NCI-H146 treated with DMSO at 0.1 percent for 48 hours (cell line): ENCODE results near the gene MDN1.
A peak's percentile ranks its signal among the peaks of the same experiment; 100 is the strongest.
"Not testable (repeated sequence)": the region's sequence is repeated elsewhere in the genome, so short reads cannot be mapped to it uniquely, and the experiment has no call there.

ENCODE experiments used
- DNase-seq: peaks from one replicate; lab custom pipeline; 2025; ENCODE audit not compliant: unreplicated experiment; lab: John Stamatoyannopoulos, UW

MDN1 gene, protein sequence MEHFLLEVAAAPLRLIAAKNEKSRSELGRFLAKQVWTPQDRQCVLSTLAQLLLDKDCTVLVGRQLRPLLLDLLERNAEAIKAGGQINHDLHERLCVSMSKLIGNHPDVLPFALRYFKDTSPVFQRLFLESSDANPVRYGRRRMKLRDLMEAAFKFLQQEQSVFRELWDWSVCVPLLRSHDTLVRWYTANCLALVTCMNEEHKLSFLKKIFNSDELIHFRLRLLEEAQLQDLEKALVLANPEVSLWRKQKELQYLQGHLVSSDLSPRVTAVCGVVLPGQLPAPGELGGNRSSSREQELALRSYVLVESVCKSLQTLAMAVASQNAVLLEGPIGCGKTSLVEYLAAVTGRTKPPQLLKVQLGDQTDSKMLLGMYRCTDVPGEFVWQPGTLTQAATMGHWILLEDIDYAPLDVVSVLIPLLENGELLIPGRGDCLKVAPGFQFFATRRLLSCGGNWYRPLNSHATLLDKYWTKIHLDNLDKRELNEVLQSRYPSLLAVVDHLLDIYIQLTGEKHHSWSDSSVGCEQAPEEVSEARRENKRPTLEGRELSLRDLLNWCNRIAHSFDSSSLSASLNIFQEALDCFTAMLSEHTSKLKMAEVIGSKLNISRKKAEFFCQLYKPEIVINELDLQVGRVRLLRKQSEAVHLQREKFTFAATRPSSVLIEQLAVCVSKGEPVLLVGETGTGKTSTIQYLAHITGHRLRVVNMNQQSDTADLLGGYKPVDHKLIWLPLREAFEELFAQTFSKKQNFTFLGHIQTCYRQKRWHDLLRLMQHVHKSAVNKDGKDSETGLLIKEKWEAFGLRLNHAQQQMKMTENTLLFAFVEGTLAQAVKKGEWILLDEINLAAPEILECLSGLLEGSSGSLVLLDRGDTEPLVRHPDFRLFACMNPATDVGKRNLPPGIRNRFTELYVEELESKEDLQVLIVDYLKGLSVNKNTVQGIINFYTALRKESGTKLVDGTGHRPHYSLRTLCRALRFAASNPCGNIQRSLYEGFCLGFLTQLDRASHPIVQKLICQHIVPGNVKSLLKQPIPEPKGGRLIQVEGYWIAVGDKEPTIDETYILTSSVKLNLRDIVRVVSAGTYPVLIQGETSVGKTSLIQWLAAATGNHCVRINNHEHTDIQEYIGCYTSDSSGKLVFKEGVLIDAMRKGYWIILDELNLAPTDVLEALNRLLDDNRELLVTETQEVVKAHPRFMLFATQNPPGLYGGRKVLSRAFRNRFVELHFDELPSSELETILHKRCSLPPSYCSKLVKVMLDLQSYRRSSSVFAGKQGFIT (N-terminal part only)

DNA sequence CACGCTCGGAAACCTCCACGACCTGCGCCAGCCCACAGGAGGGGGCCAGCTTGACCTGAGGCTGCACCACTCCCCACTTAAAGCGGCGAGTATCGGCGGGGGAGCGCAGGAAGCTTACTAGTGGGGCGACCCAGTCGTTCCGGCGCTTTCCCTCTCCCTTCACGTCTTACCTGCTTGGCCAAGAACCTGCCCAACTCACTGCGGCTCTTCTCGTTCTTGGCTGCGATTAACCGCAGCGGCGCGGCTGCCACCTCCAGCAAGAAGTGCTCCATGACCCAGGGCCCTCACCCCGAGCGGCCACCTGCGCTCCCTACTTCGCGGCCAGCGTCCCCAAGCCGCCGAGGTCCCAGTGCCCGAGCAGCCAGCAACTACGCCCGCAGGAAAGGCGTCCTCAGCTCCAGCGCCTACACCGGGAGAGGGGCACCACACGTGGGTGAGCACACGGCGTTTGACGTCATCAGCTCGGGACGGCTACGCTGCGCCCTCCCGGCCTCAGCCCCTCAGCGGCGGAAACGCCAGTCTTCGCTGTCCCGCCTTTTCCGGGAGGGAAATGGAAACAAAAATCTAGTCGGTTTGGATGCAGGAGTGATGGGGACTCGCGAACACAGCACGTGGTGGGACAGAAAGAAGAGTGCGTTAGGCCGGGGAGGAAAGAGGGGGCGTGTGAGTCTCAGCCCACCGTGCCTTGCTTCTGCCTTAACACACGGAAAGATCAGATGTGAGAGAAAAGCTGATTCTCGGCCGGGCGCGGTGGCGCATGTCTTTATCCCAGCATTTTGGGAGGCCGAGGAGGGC, at the start of gene MDN1:
TSS of gene MDN1 (minus strand) at position 459 of the 795 bp plus-strand sequence. CDS start at position 272, 187 bp downstream.
- peak; percentile 92 for DNase-seq

DNA sequence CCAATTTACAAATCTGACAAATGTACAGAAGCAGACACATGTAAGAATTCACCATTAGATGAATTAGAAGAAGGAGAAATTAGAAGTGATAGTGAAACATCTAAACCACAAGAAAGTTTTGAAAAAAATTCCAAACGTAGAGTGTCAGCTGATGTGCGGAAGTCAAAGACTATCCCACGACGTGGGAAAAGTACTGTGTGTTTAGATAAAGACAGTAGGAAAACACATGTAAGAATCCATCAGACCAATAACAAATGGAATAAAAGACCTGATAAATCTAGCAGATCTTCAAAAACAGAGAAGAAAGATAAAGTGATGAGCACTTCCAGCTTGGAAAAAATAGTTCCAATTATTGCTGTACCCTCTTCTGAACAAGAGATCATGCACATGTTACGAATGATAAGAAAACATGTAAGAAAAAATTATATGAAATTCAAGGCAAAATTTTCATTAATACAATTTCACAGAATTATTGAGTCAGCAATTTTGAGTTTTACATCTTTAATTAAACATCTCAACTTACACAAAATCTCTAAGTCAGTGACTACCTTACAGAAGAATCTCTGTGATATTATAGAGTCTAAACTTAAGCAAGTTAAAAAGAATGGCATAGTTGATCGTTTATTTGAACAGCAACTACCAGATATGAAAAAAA, 46.6 kb upstream of the MDN1 start:
- no peak for DNase-seq

DNA sequence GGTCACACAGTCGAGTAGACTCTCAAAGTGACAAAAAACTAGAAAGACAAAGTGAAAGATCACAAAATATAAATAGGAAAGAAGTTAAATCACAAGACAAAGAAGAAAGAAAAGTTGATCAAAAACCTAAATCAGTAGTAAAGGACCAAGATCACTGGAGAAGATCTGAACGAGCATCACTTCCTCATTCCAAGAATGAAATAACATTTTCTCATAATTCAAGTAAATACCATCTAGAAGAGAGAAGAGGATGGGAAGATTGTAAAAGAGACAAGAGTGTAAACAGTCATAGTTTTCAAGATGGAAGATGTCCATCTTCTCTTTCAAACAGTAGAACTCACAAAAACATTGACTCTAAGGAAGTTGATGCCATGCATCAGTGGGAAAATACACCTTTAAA, 43.1 kb upstream of the MDN1 start:
- no peak for DNase-seq

DNA sequence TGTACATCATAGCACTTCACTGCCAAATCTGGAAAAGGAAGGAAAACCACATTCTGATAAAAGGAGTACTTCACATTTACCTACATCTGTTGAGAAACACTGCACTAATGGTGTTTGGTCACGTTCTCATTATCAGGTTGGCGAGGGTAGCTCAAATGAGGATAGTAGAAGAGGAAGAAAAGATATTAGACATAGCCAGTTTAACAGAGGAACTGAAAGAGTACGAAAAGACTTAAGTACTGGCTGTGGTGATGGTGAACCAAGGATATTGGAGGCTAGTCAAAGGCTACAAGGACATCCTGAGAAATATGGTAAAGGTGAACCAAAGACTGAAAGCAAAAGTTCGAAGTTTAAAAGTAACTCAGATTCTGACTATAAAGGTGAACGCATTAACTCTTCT, 42.7 kb upstream of the MDN1 start:
- no peak for DNase-seq

DNA sequence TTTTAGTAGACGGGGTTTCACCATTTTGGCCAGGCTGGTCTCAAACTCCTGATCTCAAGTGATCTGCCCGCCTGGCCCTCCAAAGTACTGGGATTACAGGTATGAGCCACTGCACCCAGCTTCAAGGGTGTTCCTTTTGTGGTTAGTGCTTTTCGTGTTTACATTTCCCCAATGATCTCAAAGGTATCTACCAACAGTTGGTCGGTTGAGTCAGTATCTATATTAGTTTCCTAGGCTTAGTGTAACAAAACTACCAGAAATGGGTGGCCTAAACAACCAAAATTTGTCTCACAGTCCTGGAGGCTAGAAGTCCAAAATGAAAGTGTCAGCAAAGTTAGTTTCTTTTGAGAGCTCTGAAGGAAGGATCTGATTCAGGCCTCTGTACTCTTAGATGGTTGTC, 40.1 kb upstream of the MDN1 start:
- no peak for DNase-seq

DNA sequence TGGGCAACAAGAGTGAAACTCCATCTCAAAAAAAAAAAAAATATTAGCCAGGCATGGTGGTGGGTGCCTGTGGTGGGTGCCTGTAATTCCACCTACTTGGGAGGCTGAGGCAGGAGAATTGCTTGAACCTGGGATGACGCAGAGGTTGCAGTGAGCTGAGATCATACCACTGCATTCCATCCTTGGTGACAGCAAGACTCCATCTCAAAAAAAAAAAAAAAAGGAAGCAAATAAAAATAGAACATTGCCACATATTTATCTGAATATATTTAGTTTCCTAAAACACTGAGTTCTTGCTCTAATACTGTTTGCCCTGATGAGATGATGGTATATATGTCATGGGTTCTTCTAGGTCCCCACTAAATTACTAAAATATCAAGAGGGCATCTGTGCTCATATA, 38.4 kb upstream of the MDN1 start:
- DNase-seq: no peak

DNA sequence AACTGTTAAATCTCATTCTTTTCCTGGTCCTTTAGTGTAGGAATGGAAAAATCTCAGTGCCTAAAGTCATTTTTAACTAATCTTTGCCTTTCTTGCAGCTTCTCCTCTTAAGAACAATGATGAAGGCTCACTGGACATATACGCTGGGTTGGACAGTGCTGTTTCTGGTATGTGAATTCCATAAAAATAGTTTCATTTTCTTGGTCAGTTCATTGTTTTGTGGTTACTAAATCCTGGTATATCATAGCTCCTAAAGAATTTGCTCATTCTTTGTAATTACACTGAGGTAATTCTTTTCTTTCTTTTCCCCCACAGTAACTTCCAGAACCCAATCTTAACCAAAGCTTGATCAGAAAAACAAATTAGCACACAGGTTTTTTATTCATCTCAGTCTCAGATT, 33.5 kb upstream of the MDN1 start:
- DNase-seq: no peak

DNA sequence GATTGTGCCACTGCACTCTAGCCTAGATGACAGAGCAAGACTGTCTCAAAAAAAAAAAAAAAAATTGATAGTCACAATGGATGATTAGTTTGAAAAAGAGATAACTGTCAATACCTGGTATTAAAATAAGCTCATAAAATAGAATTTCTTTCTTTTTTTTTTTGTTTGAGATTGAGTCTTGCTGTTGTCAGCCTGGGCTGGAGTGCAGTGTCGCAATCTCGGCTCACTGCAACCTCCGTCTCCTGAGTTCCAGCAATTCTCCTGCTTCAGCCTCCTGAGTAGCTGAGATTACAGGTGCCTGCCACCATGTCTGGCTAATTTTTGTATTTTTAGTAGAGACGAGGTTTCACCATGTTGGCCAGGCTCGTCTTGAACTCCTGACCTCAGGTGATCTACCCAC, 27.9 kb upstream of the MDN1 start:
- DNase-seq: not testable (repeated sequence)

DNA sequence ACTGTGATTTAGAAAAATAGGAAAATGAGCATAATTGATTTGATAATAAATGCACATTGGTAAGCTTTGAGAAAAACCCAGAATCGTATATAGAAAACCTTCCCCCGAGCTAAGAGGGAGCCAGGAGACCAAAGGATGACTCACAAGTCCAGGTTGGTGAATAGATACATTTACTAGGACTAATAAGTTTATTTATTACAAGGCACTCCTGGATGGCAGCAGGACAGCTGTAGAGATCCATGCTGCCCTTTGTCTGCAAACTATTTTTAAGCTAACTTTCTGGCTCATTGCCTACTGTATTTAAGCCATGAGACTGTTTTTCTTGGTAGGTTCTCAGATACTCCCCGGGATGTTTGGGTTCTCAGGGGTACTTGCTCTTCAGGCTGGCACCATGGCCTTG, 23.5 kb upstream of the MDN1 start:
- no peak for DNase-seq

DNA sequence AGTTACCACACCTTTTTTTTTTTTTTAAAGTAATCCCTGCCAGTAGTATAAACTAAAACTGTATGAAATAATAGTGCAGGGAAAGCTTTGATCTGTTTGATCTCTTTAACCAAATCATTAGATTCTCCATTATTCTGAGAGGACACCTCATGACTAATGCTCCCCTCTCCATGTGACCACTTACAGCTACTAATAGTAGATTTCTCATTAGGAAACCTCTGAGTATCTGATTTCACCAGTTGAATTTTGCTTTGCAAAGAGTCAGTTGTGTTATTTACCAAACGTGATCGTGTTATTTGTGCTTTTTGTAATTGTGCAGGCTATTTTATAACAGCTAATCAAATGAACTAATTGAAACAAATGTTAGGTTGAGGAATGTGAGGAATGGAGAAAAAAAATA, 22.6 kb upstream of the MDN1 start:
- no peak for DNase-seq

DNA sequence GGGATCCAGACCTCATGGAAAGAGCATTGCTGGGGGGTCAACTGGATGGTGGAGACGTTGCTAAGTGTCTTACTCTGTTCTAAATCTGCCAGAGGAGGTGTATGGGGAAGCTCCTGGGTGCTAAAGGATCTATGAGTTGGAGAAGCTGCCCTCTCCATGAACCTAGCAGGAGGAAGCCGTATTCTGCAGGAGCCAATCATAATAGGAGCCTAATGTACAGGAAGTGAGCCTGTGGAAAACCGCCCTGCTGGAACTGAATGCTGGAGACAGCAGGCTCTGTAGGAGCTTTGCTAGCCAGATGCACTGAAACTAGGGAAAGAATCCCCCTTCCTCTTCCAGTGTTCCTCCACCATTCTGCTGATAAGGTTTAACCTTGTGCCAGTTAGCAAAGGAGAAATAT, 20.9 kb upstream of the MDN1 start:
- DNase-seq: no peak

DNA sequence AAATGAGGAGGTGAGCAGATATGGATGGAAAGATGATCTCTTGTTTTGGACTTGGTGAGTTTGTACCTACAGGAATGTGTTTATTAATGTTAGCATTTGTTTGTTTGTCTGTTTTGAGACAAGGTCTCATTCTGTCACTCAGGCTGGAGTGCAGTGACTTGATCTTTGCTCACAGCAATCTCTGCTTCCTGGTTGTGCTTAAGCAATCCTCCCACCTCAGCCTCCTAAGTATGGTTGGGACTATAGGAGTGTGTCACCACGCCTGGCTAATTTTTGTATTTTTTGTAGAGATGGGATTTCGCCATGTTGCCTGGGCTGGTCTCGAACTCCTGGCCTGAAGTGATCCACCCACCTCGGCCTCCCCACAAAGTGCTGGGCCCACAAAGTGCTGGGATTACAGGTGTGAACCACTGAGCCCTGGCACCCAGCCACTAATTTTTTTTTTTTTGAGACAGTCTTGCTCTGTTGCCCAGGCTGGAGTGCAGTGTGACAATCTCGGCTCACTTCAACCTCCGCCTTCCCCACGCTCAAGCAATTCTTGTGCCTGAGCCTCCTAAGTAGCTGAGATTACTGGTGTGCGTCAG, 17.1 kb upstream of the MDN1 start:
- no peak for DNase-seq

DNA sequence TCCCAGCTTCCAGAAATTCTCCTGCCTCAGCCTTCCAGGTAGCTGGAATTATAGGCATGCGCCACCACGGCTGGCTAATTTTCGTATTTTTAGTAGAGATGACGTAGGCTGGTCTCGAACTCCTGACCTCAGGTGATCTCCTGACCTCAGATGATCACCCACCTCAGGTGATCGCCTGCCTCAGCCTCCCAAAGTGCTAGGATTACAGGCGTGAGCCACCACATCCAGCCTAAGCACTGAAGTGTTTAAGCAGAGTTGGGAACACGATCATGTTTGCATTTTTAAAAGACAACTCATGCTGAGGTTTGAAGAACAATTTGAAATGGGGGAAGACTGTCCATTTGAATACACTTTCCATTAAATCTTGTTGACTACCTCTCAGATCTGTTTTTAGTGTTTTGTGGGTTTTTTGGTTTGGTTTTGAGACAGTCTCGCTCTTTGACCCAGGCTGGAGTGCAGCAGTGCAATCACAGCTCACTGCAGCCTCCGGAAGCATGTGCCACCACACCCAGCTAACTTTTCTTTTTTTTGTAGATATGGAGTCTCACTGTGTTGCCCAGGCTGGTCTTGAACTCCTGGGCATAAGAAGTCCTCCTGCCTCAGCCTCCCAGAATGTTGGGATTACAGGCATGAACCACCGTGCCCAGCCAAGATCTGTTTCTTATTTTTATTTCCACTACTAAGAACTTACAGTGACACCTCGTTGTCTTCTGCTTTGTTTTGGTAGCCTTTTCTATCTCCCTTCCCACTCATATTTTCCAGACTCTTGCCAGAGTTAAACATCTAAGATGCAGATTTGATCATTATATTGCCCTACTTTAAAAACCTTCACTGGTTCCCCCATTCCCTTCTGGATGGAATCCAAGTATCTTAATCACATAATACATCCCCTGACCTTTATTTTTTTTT, 15.5 kb upstream of the MDN1 start:
- no peak for DNase-seq

DNA sequence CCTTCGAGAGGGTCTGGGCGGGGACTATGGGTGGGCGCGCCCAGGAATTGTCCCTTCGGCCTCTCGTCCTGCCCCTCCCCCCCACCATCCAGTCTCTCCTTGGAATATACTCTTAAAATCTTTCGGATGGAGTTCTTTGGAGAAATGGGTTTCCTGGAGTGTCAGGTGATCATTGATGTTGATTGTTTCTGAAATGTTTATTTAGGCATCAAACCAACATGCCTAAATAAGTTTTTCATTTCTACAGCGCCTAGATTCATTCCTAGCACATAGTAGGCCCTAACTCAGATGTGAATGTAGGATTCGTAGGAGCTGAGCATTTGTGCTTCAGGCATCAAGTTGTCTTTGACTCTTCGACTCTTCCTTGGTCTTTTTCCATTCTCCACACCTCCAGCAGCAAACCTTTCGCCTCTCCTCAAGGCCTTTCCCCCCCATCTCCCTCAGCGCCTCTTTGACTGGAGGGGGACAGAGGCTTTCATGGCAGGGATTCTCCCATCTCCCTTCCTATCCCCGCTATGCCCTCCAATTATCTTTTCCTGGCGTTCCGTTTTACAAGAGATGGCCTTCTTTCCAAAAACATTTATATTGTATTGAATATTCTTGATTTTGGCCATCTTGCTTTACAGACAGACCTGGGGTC, 10.7 kb upstream of the MDN1 start:
- DNase-seq: peak; percentile 26

DNA sequence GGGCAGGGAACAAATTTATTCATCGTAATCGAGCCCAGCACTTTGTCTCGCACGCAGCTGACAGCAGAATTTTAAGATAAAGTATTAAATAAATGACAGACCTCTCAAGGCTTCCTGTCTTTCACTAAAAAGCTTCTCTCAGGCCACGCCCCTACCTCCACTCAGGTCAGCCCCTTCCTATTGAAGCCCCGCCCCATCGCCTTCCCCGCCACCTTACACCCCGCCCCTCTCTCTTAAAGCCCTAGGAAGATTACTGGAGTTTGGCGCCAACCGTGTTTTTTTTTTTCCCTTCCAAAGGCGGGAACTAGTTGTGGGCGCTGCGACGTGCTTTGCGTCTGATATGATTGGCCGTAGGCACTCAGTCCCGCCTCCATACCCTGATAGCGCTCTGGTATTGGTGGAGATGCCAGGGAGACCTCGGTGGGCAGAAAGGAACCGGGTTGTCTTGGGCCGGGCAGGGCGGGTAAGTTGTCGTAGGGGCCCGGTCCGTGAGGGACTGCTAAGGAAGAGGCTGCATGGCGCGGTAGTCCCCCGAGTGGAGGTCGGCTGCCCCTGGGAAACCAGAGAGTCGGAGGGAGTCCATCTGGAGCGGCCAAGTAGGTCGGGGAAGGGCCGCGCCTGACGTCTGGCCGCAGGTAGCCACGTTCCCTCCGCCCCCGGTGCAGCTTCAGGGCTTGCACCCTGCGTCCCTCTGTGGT, 10.0 kb upstream of the MDN1 start, which contains the start of gene CASP8AP2:
TSS of gene CASP8AP2 (plus strand) at position 409 of the 698 bp plus-strand sequence.
- peak; percentile 99 for DNase-seq

DNA sequence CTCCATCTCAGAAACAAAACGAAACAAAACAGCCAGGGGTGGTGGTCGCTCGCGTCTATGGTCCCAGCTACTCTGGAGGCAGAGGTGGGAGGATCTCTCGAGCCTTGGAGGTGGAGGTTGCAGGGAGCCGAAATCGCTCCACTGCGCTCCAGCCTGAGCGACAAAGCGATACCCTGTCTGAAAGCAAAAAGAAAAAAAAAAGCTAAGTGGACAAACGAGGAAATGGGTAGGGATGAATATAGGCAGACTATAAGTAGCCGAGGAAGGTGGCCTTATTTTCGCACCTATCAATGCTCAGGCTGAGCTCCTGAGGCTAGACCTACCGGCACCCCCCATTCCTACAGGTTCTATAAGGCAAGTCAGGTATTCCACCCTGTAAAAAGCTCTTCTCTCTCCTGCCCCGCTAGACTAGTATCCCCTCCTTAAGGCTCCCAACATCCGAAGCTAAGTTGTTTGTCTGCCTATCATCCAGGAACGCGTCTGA, 9.4 kb upstream of the MDN1 start:
- peak; percentile 39 for DNase-seq

DNA sequence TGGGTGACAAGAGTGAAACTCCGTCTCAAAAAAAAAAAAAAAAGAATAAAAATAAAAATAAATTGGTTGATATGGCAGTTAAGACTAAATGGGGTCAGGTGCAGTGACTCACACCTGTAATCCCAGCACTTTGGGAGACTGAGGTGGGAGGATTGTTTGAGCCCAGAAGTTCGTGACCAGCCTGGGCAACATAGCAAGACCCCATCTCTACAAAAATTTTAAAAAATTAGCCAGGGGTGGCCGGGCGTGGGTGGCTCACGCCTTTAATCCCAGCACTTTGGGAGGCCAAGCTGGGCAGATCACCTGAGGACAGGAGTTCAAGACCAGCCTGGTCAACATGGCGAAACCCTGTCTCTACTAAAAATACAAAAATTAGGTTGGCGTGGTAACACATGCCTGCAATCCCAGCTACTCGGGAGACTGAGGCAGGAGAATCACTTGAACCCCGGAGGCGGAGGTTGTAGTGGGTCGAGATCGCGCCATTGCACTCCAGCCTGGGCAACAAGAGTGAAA, 8.9 kb upstream of the MDN1 start:
- DNase-seq: not testable (repeated sequence)
